SK-N-SH treated with all-trans-retinoic acid at 6 μM for 48 hours (cell line): ENCODE results near the gene RIMBP2.

Experiments
- ATAC-seq: fragments of 200-7000 bp; cut with Tn5 transposase; 3 replicates; pipeline ENCODE4 v1.9.1; 2020; ENCODE audit warnings: mild to moderate bottlenecking, moderate library complexity
- BACH2 ChIP-seq: fragments of 250-450 bp; sonication (Bioruptor Pico); IDR thresholded peaks from 2 replicates; pipeline ENCODE4 v1.9.0; 2021; ENCODE audit warnings: mild to moderate bottlenecking, borderline replicate concordance
- CSDC2 ChIP-seq: fragments of 250-450 bp; sonication (Bioruptor Pico); IDR thresholded peaks from 2 replicates; pipeline ENCODE4 v1.5.0; 2020; ENCODE audit warnings: mild to moderate bottlenecking, moderate library complexity
- ESRRG ChIP-seq: fragments of 250-450 bp; sonication (Bioruptor Pico); IDR thresholded peaks from 2 replicates; pipeline ENCODE4 v1.6.1; 2021; ENCODE audit warnings: mild to moderate bottlenecking
- GLIS3 ChIP-seq: fragments of 250-450 bp; sonication (Bioruptor Pico); IDR thresholded peaks from 2 replicates; pipeline ENCODE4 v1.5.0; 2020; ENCODE audit warnings: mild to moderate bottlenecking, moderate library complexity
- ISL1 ChIP-seq: fragments of 250-450 bp; sonication (Bioruptor Pico); IDR thresholded peaks from 2 replicates; pipeline ENCODE4 v2.1.2; 2022; ENCODE audit warnings: mild to moderate bottlenecking, moderate library complexity
- OSR1 ChIP-seq: fragments of 250-450 bp; sonication (Bioruptor Pico); IDR thresholded peaks from 2 replicates; pipeline ENCODE4 v1.8.0; 2022; ENCODE audit warnings: moderate library complexity, mild to moderate bottlenecking, inconsistent platforms
- PATZ1 ChIP-seq: fragments of 250-450 bp; sonication (Bioruptor Pico); IDR thresholded peaks from 2 replicates; pipeline ENCODE4 v1.8.0; 2020; ENCODE audit warnings: mild to moderate bottlenecking, moderate library complexity, borderline replicate concordance
- RARB ChIP-seq: fragments of 250-450 bp; sonication (Bioruptor Pico); IDR thresholded peaks from 2 replicates; pipeline ENCODE4 v1.8.0; 2021; ENCODE audit warnings: mild to moderate bottlenecking, moderate library complexity
- TCF4 ChIP-seq: fragments of 250-450 bp; sonication (Bioruptor Pico); IDR thresholded peaks from 2 replicates; pipeline ENCODE4 v1.8.0; 2021; ENCODE audit warnings: mild to moderate bottlenecking, moderate library complexity, borderline replicate concordance
- TSHZ2 ChIP-seq: fragments of 250-450 bp; sonication (Bioruptor Pico); IDR thresholded peaks from 2 replicates; pipeline ENCODE4 v1.5.0; 2020; ENCODE audit warnings: mild to moderate bottlenecking, moderate library complexity
- ZC3H10 ChIP-seq: fragments of 250-450 bp; sonication (Bioruptor Pico); IDR thresholded peaks from 2 replicates; pipeline ENCODE4 v1.5.1; 2021; ENCODE audit warnings: mild to moderate bottlenecking, moderate library complexity
- ZFP3 ChIP-seq: fragments of 250-450 bp; sonication (Bioruptor Pico); IDR thresholded peaks from 2 replicates; pipeline ENCODE4 v1.5.0; 2020; ENCODE audit warnings: mild to moderate bottlenecking, moderate library complexity
- ZFP30 ChIP-seq: fragments of 450-650 bp; formaldehyde crosslinking; IDR thresholded peaks from 2 replicates; pipeline ENCODE4 v1.5.0; 2022; ENCODE audit warnings: mild to moderate bottlenecking, moderate library complexity
- ZNF565 ChIP-seq: fragments of 450-650 bp; formaldehyde crosslinking; conservative IDR thresholded peaks from 2 replicates; pipeline ENCODE4 v1.5.0; 2020; ENCODE audit warnings: low read depth, mild to moderate bottlenecking, moderate library complexity
- ZNF8 ChIP-seq: fragments of 450-650 bp; formaldehyde crosslinking; IDR thresholded peaks from 2 replicates; pipeline ENCODE4 v1.5.0; 2020; ENCODE audit warnings: mild to moderate bottlenecking, moderate library complexity
- TF ChIP-seq, protein P1 (sequence below): fragments of 250-450 bp; sonication (Bioruptor Pico); IDR thresholded peaks from 2 replicates; pipeline ENCODE4 v1.5.1; 2020; ENCODE audit warnings: low read depth, mild to moderate bottlenecking, moderate library complexity
- TF ChIP-seq, protein P2 (sequence below): fragments of 250-450 bp; sonication (Bioruptor Pico); IDR thresholded peaks from 2 replicates; pipeline ENCODE4 v1.5.1; 2021; ENCODE audit warnings: mild to moderate bottlenecking, moderate library complexity

RIMBP2 gene

DNA sequence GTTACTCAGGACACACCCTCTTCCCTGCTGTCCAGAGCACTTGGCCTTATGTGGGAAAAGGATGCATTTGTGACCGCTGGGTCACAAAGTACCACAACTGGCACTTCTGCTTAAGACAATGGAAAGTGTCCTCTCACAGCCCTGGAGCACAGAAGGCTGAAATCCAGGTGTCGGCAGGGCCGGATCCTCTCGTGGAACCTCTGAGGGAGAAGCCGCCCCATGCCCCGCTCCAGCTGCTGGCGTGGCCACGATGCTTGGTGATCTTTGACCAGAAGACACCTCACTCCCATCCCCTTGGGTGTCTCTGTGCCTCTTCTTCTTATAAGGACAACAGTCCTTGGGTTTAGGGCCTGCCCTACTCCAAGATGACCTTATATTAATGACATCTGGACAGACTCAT, 221.4 kb downstream of the RIMBP2 start:
- TF ChIP-seq PATZ1 (no peak), CSDC2 (CRISPR knock-in tag) (no peak), ZFP30 (CRISPR knock-in tag) (no peak), ISL1 (CRISPR knock-in tag) (no peak), GLIS3 (CRISPR knock-in tag) (no peak), TCF4 (CRISPR knock-in tag) (no peak), BACH2 (CRISPR knock-in tag) (no peak)
- TF ChIP-seq, protein P1, sequence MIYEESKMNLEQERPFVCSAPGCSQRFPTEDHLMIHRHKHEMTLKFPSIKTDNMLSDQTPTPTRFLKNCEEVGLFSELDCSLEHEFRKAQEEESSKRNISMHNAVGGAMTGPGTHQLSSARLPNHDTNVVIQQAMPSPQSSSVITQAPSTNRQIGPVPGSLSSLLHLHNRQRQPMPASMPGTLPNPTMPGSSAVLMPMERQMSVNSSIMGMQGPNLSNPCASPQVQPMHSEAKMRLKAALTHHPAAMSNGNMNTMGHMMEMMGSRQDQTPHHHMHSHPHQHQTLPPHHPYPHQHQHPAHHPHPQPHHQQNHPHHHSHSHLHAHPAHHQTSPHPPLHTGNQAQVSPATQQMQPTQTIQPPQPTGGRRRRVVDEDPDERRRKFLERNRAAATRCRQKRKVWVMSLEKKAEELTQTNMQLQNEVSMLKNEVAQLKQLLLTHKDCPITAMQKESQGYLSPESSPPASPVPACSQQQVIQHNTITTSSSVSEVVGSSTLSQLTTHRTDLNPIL (CRISPR knock-in tag), result no peak
- TF ChIP-seq, protein P2, sequence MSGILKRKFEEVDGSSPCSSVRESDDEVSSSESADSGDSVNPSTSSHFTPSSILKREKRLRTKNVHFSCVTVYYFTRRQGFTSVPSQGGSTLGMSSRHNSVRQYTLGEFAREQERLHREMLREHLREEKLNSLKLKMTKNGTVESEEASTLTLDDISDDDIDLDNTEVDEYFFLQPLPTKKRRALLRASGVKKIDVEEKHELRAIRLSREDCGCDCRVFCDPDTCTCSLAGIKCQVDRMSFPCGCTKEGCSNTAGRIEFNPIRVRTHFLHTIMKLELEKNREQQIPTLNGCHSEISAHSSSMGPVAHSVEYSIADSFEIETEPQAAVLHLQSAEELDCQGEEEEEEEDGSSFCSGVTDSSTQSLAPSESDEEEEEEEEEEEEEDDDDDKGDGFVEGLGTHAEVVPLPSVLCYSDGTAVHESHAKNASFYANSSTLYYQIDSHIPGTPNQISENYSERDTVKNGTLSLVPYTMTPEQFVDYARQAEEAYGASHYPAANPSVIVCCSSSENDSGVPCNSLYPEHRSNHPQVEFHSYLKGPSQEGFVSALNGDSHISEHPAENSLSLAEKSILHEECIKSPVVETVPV (CRISPR knock-in tag), result no peak
- ATAC-seq, result no peak

DNA sequence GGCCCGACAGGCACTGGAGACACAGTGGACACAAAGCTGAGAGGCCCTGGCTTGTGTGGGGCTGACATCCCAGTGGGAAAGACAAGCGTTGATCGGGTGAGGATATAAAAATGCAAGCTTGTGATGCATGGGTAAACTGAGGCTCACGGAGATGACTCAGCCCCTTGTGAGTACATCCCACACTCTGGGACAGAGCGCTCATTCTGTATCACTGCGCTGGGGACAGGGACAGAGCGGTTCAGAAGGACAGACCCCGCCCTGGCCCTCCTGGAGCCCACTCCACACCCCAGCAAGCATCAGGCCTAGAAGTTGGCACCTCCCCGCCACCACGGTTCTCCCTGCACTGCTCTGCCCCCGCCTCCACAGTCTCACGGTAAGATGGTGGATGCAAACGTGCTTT, 222.1 kb downstream of the RIMBP2 start:
- ATAC-seq, result no peak
- TF ChIP-seq RARB (CRISPR knock-in tag) (no peak), PATZ1 (no peak), ZFP30 (CRISPR knock-in tag) (no peak), ZC3H10 (CRISPR knock-in tag) (no peak), BACH2 (CRISPR knock-in tag) (no peak), ZNF8 (CRISPR knock-in tag) (no peak), ESRRG (CRISPR knock-in tag) (no peak), CSDC2 (CRISPR knock-in tag) (no peak), OSR1 (CRISPR knock-in tag) (no peak), ZFP3 (no peak), ZNF565 (CRISPR knock-in tag) (no peak), TSHZ2 (CRISPR knock-in tag) (no peak), GLIS3 (CRISPR knock-in tag) (no peak)
- TF ChIP-seq, protein P1 (CRISPR knock-in tag), result no peak
- TF ChIP-seq, protein P2 (CRISPR knock-in tag), result no peak
